IMR-90 (cell line): ENCODE results near the gene MTM1. TPM values are rescaled to one million over a fixed set of nuclear protein-coding genes. Genes with fewer than 3 reads are reported as not detected.

ENCODE experiments used
- ATAC-seq: fragments of 200-7000 bp; cut with Tn5 transposase; 2 replicates; pipeline ENCODE4 v1.9.1; 2020; ENCODE audit warnings: low read depth, mild to moderate bottlenecking, moderate library complexity
- BruUV-seq: library from RNA; stranded (reverse); fragments of 400-500 nt; replicated peaks from 2 replicates; lab custom pipeline; 2021; lab: Mats Ljungman, UMichigan
- CTCF ChIA-PET: fragments of 300-600 bp; formaldehyde crosslinking; extraction: SDS; loops from one replicate; lab custom pipeline; 2021; ENCODE audit warnings: antibody characterized with exemption; lab: Yijun Ruan, JAX
- POLR2A ChIA-PET: fragments of 300-600 bp; sonication (Branson Sonifier 250); formaldehyde crosslinking; loops from one replicate; lab custom pipeline; 2022; ENCODE audit warnings: antibody characterized with exemption; ENCODE audit not compliant: unreplicated experiment; lab: Charles Lee
- DNase-seq: peaks from one replicate; pipeline ENCODE4 v3.0.0; 2013
- H2AFZ ChIP-seq: replicated peaks from 2 replicates; pipeline ENCODE3; 2013; ENCODE audit warnings: low read length, mild to moderate bottlenecking; ENCODE audit not compliant: poor library complexity
- H2AK5ac ChIP-seq: 2 replicates; pipeline ENCODE4 v1.6.1; 2013; ENCODE audit warnings: low read depth, low read length, inconsistent platforms
- H2AK9ac ChIP-seq: replicated peaks from 2 replicates; pipeline ENCODE3; 2013; ENCODE audit warnings: mild to moderate bottlenecking, low read depth, low read length, moderate library complexity; ENCODE audit not compliant: poor library complexity
- H2BK120ac ChIP-seq: 2 replicates; pipeline ENCODE4 v1.6.1; 2013; ENCODE audit warnings: low read depth, low read length, inconsistent platforms
- H2BK15ac ChIP-seq: 3 replicates; pipeline ENCODE4 v1.6.1; 2013; ENCODE audit warnings: low read depth, low read length, inconsistent platforms
- H2BK20ac ChIP-seq: 2 replicates; pipeline ENCODE4 v1.6.1; 2013; ENCODE audit warnings: low read depth, mild to moderate bottlenecking, inconsistent platforms, low read length, moderate library complexity
- H2BK5ac ChIP-seq: 2 replicates; pipeline ENCODE4 v1.6.1; 2013; ENCODE audit warnings: mild to moderate bottlenecking, low read depth, low read length, inconsistent platforms; ENCODE audit not compliant: poor library complexity, severe bottlenecking
- H3K14ac ChIP-seq: replicated peaks from 2 replicates; pipeline ENCODE4 v1.6.1; 2013; ENCODE audit warnings: low read depth, low read length, inconsistent platforms
- H3K18ac ChIP-seq: 2 replicates; pipeline ENCODE4 v1.6.1; 2013; ENCODE audit warnings: low read depth, low read length, control low read depth
- H3K23ac ChIP-seq: 2 replicates; pipeline ENCODE4 v1.6.1; 2013; ENCODE audit warnings: low read depth, low read length, inconsistent platforms
- H3K27ac ChIP-seq: 2 replicates; pipeline ENCODE4 v1.5.1; 2013; ENCODE audit warnings: mild to moderate bottlenecking, control low read depth, low read length; ENCODE audit not compliant: insufficient read depth
- H3K27me3 ChIP-seq: 2 replicates; pipeline ENCODE4 v1.6.1; 2013; ENCODE audit warnings: low read length; ENCODE audit not compliant: control insufficient read depth, insufficient read depth
- H3K36me3 ChIP-seq: 2 replicates; pipeline ENCODE4 v1.6.1; 2013; ENCODE audit warnings: low read length, mixed read lengths; ENCODE audit not compliant: control insufficient read depth, insufficient read depth
- H3K4ac ChIP-seq: 2 replicates; pipeline ENCODE4 v1.6.1; 2013; ENCODE audit warnings: low read depth, low read length, inconsistent platforms
- H3K4me1 ChIP-seq: 2 replicates; pipeline ENCODE4 v1.6.1; 2013; ENCODE audit warnings: low read length, mixed read lengths; ENCODE audit not compliant: control insufficient read depth, insufficient read depth
- H3K4me2 ChIP-seq: 2 replicates; pipeline ENCODE4 v1.6.1; 2013; ENCODE audit warnings: low read depth, mild to moderate bottlenecking, control low read depth, low read length, moderate library complexity
- H3K4me3 ChIP-seq: 2 replicates; pipeline ENCODE4 v1.5.1; 2013; ENCODE audit warnings: low read depth, mild to moderate bottlenecking, control low read depth, low read length, moderate library complexity; ENCODE audit not compliant: insufficient read depth
- H3K56ac ChIP-seq: 2 replicates; pipeline ENCODE4 v1.6.1; 2013; ENCODE audit warnings: low read length, inconsistent platforms; ENCODE audit not compliant: insufficient read depth; ENCODE audit errors: extremely low read depth
- H3K79me1 ChIP-seq, 2 experiments: 2 replicates each; pipeline ENCODE4 v1.6.1; 2013; ENCODE audit warnings: low read length in 2 of 2, inconsistent platforms in 1 of 2, low read depth in 1 of 2
- H3K9ac ChIP-seq: 2 replicates; pipeline ENCODE4 v1.6.1; 2013; ENCODE audit warnings: low read depth, low read length, control low read depth
- H3K9me1 ChIP-seq: 2 replicates; pipeline ENCODE4 v1.6.1; 2013; ENCODE audit warnings: low read length, inconsistent platforms; ENCODE audit not compliant: insufficient read depth
- H3K9me3 ChIP-seq: 2 replicates; pipeline ENCODE4 v1.6.1; 2013; ENCODE audit warnings: low read length; ENCODE audit not compliant: control insufficient read depth, insufficient read depth
- H4K20me1 ChIP-seq: 2 replicates; pipeline ENCODE4 v1.6.1; 2013; ENCODE audit warnings: low read length, inconsistent platforms; ENCODE audit not compliant: insufficient read depth
- H4K5ac ChIP-seq: 2 replicates; pipeline ENCODE4 v1.6.1; 2013; ENCODE audit warnings: mild to moderate bottlenecking, low read depth, low read length, control low read depth
- H4K8ac ChIP-seq, 2 experiments: 2 replicates each; pipeline ENCODE4 v1.6.1; 2013; ENCODE audit warnings: low read depth in 2 of 2, low read length in 2 of 2, control low read depth in 1 of 2, inconsistent platforms in 1 of 2
- H4K91ac ChIP-seq: 2 replicates; pipeline ENCODE4 v1.6.1; 2013; ENCODE audit warnings: low read depth, low read length, inconsistent platforms; ENCODE audit not compliant: insufficient read depth
- BHLHE40 ChIP-seq: fragments of 150-350 bp; IDR thresholded peaks from 2 replicates; pipeline ENCODE4 v1.6.1; 2016; ENCODE audit warnings: mild to moderate bottlenecking, low read depth, low read length
- CEBPB ChIP-seq: IDR thresholded peaks from 2 replicates; pipeline ENCODE4 v1.6.1; 2012; ENCODE audit warnings: low read depth, low read length, improper control_type of control experiment
- CHD1 ChIP-seq: IDR thresholded peaks from 2 replicates; pipeline ENCODE4 v1.6.1; 2012; ENCODE audit warnings: low read depth, low read length, improper control_type of control experiment
- ELK1 ChIP-seq: fragments of 150-350 bp; IDR thresholded peaks from 2 replicates; pipeline ENCODE4 v1.6.1; 2016; ENCODE audit warnings: low read depth, mild to moderate bottlenecking, low read length, moderate library complexity, borderline replicate concordance
- FOS ChIP-seq: fragments of 150-350 bp; IDR thresholded peaks from 2 replicates; pipeline ENCODE4 v1.6.1; 2016; ENCODE audit warnings: low read depth, low read length
- MAFK ChIP-seq: IDR thresholded peaks from 2 replicates; pipeline ENCODE4 v1.6.1; 2012; ENCODE audit warnings: low read depth, low read length, improper control_type of control experiment
- MXI1 ChIP-seq: IDR thresholded peaks from 2 replicates; pipeline ENCODE4 v1.6.1; 2012; ENCODE audit warnings: low read depth, mild to moderate bottlenecking, low read length, moderate library complexity, borderline replicate concordance
- POLR2A ChIP-seq: IDR thresholded peaks from 2 replicates; pipeline ENCODE4 v1.6.1; 2012; ENCODE audit warnings: mild to moderate bottlenecking, low read depth, low read length
- RAD21 ChIP-seq: IDR thresholded peaks from 2 replicates; pipeline ENCODE4 v1.6.1; 2012; ENCODE audit warnings: low read length, improper control_type of control experiment
- RCOR1 ChIP-seq: IDR thresholded peaks from 2 replicates; pipeline ENCODE4 v1.6.1; 2012; ENCODE audit warnings: mild to moderate bottlenecking, low read length, improper control_type of control experiment; ENCODE audit not compliant: insufficient replicate concordance
- RFX5 ChIP-seq: IDR thresholded peaks from 2 replicates; pipeline ENCODE4 v1.8.0; 2012; ENCODE audit warnings: low read depth, mild to moderate bottlenecking, low read length, moderate library complexity
- WGBS, 2 experiments: methylation state at CpG; one replicate each; pipeline versions ENCODE4 v1.1.5 to v1.1.7; 2013; ENCODE audit warnings: missing lambda C conversion rate in 2 of 2; ENCODE audit not compliant: insufficient read length in 1 of 2; ENCODE audit errors: extremely low coverage in 2 of 2; 5-methylcytosine and 5-hydroxymethylcytosine counted together
- dilution Hi-C: fragments of 300-500 bp; cut with HindIII; formaldehyde crosslinking; loops from one replicate; pipeline ENCODE4 v1.14.3; 2018; ENCODE audit warnings: low sequenced_read_pairs; ENCODE audit not compliant: unreplicated experiment
- in situ Hi-C: fragments of 300-500 bp; cut with MboI; formaldehyde crosslinking; loops from 3 replicates; pipeline ENCODE4 v1.14.3; 2019; ENCODE audit warnings: low sequenced_read_pairs, inconsistent platforms, mixed read lengths
- intact Hi-C: fragments of 100-400 bp; cut with micrococcal nuclease; formaldehyde crosslinking; loops from 2 replicates; pipeline ENCODE4 v1.10.0; 2022
- polyA plus RNA-seq, 3 experiments: library from polyadenylated mRNA; depleted of rRNA; stranded (reverse); fragments of >200 nt; gene quantifications; 2 replicates each; pipeline ENCODE4 v1.2.3, GENCODE V29; 2012; ENCODE audit warnings: low replicate concordance in 1 of 3
- total RNA-seq: library from RNA; depleted of rRNA; stranded (reverse); fragments of >200 nt; gene quantifications from 2 replicates; pipeline ENCODE4 v1.2.3, GENCODE V29; 2012

Gene MTM1
- total and polyA plus RNA-seq, 2 of the 4 experiments (the other 2 are of a cell fraction) = 3.8 to 5.6 TPM

DNA sequence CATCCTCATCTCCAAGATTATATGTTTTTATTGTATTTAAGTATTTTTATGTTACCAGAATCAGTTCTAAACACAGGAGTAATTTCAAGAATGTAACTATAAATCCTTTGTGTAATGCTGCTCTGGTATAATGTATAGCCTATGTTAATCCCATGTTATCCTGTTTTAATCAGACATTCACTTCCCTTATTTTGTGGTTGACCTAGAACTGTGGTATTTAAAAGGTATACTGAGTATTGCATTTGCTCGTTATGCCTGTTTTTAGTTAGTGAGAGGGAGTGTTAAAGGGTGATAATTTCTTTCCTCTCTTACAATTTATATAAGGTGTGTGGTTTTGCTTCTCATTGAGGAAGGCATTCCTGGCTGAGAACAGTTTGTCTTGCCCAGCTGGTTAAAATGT, 26.2 kb downstream of the MTM1 start:
- H3K4me3 ChIP-seq = no peak overlapping the region
- no CpG with 5 or more reads among the region's 1 CpG for WGBS, 2 experiments
- no peak for TF ChIP-seq MXI1
- no peak for TF ChIP-seq CEBPB
- TF ChIP-seq MAFK = no peak
- TF ChIP-seq RAD21 = no peak
- no peak for TF ChIP-seq CHD1
- no peak for TF ChIP-seq RCOR1
- TF ChIP-seq POLR2A = no peak
- no peak for TF ChIP-seq ELK1
- TF ChIP-seq RFX5 = no peak
- TF ChIP-seq FOS = no peak
- no peak for TF ChIP-seq BHLHE40
- H3K36me3 ChIP-seq = peaks cover 4% of the 10 kb centered on the region; the same call in 1 of the 2 replicates
- no peaks in the 10 kb centered on the region for H3K9me3 ChIP-seq
- no peak overlapping the region for H3K18ac ChIP-seq
- H2AFZ ChIP-seq = no peak overlapping the region
- H2BK5ac ChIP-seq = no peak overlapping the region
- H2AK9ac ChIP-seq = no peak overlapping the region
- no peak overlapping the region for H2BK20ac ChIP-seq
- H3K4ac ChIP-seq = no peak overlapping the region
- no peak overlapping the region for H2BK120ac ChIP-seq
- BruUV-seq = no TSS peak
- no peaks in the 10 kb centered on the region for H3K4me1 ChIP-seq
- H4K91ac ChIP-seq = no peak overlapping the region
- no peak overlapping the region for H3K14ac ChIP-seq
- no peak overlapping the region for H3K4me2 ChIP-seq
- no peak for ATAC-seq
- no peaks in the 10 kb centered on the region for H3K27me3 ChIP-seq
- H3K27ac ChIP-seq = no peak overlapping the region
- H3K79me1 ChIP-seq = peaks cover 0 to 3% of the 10 kb centered on the region in 2 experiments; a peak in 2 of 4 replicates
- no peak overlapping the region for H3K9ac ChIP-seq
- H4K20me1 ChIP-seq = no peaks in the 10 kb centered on the region; the same call in 1 of the 2 replicates
- H4K5ac ChIP-seq = no peak overlapping the region
- in situ Hi-C loops = no loop called here
- H2AK5ac ChIP-seq = no peak overlapping the region
- H4K8ac ChIP-seq = no peak overlapping the region
- dilution Hi-C loops = no loop called here
- no peaks in the 10 kb centered on the region for H3K9me1 ChIP-seq
- no peak overlapping the region for H3K23ac ChIP-seq
- H2BK15ac ChIP-seq = no peak overlapping the region
- no peak overlapping the region for H3K56ac ChIP-seq
- ChIA-PET CTCF (no interaction called here), POLR2A (interaction anchor here (0.6 kb wide), 1 partner anchor 19 kb away, joined by 3 read pairs; no protein-coding TSS in a partner anchor)
- intact Hi-C loops = no loop called here
- no peak for DNase-seq
